Measurements from ENCODE around the gene PSD4.
A peak's percentile ranks its signal among the peaks of the same experiment; 100 is the strongest.

PSD4 gene

GRCh38 chr2:113209011-113209645, 35.4 kb downstream of the PSD4 start:
- no peak for DNase-seq

GRCh38 chr2:113209646-113210171, 35.9 kb downstream of the PSD4 start:
- no peak for DNase-seq

- peak; percentile 60 for DNase-seq
Observed at GRCh38 chr2:113211226-113212105, 37.7 kb downstream of the PSD4 start.

GRCh38 chr2:113212245-113213060, 38.7 kb downstream of the PSD4 start:
- DNase-seq = no peak

- no peak for DNase-seq
Observed at GRCh38 chr2:113213061-113213930, 39.5 kb downstream of the PSD4 start.

- no peak for DNase-seq
Observed at GRCh38 chr2:113214141-113214540, 40.4 kb downstream of the PSD4 start.

GRCh38 chr2:113215056-113215455, 41.3 kb downstream of the PSD4 start:
- no peak for DNase-seq

GRCh38 chr2:113216321-113216720, 42.5 kb downstream of the PSD4 start:
- DNase-seq = no peak

- DNase-seq = no peak
Observed at GRCh38 chr2:113216891-113217454, 43.2 kb downstream of the PSD4 start.

GRCh38 chr2:113217455-113218282, 43.9 kb downstream of the PSD4 start:
- DNase-seq = peak; percentile 43

GRCh38 chr2:113218283-113219091, 44.7 kb downstream of the PSD4 start:
- DNase-seq = peak; percentile 52

GRCh38 chr2:113219092-113219441, 45.3 kb downstream of the PSD4 start:
- no peak for DNase-seq

- no peak for DNase-seq
Observed at GRCh38 chr2:113219525-113219888, 45.7 kb downstream of the PSD4 start.

GRCh38 chr2:113219889-113220641, 46.3 kb downstream of the PSD4 start:
- DNase-seq = peak; percentile 68

GRCh38 chr2:113220970-113221708, 47.4 kb downstream of the PSD4 start:
- DNase-seq = no peak

GRCh38 chr2:113221846-113222245, 48.1 kb downstream of the PSD4 start:
- DNase-seq = no peak

GRCh38 chr2:113223813-113224212, 50.0 kb downstream of the PSD4 start:
- no peak for DNase-seq

GRCh38 chr2:113224647-113225236, 51.0 kb downstream of the PSD4 start:
- DNase-seq = no peak
